Measurements from ENCODE around the gene CACNA1C.

CACNA1C gene

DNA sequence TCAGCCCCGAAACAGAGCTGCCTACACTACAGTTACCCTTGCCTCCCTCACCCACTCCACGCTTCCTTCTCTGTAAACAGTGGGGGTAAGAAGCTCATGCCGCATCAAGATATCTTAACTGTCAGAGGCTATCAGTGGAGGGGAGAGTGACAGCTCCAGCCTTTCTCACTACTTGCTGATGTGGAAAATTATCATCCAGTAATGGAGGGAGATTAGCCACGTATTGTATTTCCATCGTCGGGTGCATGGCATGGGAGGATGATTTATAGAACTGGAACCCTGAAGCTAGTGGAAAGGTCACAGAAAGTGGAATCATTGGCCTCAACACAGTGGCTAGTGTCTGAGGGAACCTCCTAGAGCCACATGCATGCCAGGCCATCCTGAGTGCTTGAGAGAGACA, 471.1 kb downstream of the CACNA1C start:
- no peak for DNase-seq (ENCODE audit: low spot score)

DNA sequence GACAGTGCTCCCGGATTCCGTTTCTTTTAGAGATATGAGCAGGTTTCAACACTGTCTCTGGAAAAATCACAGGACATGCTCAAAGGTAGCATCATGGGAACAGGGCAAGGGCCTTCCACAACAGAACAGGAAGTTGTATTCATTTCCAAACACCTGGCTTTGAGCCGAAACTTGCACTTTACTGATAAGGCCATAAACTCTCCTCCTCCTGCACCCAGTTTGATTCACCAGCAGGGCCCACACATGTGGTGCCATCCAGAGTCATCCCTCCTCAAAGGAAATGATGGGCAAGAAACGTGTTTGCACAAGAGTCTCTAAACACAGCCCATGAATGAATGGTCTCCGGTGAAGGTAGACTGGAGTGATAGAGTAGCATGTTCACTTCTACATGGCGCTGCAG, 473.6 kb downstream of the CACNA1C start:
- DNase-seq (ENCODE audit: low spot score) = no peak

DNA sequence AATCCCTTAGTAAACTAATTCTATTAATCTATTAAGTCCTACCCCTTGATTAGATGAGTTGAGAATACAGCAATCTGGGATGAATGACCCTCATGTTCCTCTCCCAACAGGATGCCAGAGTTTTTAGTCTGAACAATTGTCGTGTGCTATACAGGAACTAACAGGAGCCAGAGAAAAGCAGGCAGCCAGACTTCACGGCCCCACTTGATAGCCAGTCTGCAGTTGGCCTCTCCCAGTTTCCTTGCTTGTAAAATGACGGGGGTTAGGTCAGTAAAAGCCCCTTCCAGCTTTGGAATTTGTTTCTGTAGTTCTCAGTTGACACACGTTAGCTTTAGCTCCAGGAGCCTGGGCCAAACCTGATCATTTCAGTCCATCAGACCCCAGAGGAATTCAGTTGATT, 475.2 kb downstream of the CACNA1C start:
- no peak for DNase-seq (ENCODE audit: low spot score)

DNA sequence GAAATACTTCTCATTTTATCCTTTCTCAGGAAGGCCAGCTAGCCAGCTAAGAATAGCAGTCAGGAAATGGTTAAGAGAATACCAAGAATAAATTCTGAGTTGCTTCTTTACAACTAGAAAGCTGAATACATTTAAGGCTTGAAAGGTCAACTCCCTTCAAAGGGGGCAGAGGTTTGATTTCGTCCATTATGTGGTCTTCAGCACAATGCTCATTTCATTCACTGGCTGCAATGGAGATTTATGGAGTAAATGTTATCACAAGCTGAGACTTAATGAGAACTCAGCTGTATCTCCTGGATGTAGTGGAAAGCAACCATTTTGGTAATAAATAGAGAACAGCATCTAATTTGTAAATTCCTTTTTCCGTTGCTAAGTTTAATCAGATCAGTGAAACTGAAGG, 477.0 kb downstream of the CACNA1C start:
- no peak for DNase-seq (ENCODE audit: low spot score)

DNA sequence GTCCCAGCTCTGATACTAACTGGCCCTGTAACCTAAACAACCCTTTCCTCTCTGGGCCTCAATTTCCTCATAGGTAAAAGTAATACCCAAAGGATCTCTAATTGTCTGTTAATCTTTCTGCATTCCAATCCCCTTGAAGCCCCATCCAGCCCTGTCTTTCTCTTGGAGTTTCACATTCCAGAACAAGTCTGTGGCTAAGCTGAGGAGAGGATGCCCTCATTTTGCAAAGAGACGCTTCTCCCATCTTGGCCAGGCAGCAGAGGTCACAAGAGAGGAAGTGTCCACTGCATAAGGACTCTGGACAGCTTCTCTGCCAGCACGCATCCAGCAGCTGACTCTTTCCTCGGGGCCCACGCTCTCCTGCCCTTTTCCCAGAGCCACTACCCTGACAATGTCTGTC, 478.6 kb downstream of the CACNA1C start:
- no peak for DNase-seq (ENCODE audit: low spot score)

DNA sequence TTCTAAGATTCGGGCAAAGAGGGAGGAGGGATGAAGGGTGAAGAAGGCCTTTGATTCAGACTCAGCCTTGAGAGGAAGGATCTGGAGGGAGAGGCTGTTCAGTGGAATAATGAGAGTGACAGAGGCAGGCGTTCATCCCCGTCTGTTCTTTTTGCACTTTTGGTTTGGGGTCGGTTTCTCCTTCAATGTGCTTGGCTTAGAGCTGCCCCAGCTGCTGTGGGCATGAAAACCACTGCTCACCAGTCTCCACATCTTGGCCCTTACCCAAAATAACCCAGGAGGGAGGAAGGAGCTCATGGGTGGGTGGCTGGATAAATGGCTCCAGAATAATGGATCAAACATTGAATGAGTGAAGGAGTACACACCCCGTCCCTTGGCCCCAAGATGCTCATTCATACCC, 480.2 kb downstream of the CACNA1C start:
- DNase-seq (ENCODE audit: low spot score) = no peak

DNA sequence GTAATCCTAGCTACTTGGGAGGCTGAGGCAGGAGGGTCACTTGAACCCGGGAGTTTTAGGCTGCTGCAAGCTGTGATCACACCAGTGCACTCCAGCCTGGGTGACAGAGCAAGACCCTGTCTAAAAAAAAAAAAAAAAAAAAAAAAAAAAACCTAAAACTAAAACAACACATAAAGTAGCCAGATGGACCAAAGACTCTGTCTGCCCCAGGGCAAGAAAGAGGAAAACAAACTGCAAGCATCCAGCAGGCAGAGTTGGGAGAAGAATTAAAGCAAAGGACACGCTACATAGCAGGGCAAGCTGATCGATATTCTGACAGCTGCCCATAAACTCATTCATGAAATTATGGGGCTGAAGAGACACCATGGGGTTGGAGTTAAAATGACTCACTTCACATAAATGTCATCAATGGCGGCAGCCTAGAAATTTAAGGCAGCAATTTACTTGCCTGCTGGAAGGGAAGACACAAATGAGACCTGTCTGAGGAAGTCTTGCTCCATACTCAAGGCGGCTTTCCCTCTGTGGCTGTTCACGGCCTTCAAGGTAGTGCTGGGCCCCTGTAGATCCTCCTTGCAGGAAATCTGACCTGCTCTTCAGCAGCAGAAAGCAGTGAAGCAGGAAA, 482.9 kb downstream of the CACNA1C start:
- DNase-seq (ENCODE audit: low spot score) = no peak

DNA sequence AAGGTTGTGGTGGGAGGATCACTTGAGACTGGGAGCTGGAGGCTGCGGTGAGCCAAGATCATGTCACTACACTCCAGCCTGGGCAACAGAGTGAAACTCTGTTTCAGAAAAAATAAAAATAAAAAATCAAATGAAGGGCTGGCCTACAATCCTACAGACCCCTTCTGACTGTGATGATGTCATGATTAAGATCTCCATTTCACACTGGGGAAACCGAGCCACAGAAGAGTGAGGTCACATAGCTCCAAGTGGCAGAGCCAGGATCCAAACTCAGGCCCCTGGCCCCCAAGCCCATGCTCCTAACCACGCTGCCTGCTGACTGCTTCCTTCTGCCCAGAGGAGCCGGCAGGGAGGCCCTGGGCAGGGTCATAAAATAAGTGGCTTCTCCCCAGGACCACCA, 483.9 kb downstream of the CACNA1C start:
- DNase-seq (ENCODE audit: low spot score) = no peak

DNA sequence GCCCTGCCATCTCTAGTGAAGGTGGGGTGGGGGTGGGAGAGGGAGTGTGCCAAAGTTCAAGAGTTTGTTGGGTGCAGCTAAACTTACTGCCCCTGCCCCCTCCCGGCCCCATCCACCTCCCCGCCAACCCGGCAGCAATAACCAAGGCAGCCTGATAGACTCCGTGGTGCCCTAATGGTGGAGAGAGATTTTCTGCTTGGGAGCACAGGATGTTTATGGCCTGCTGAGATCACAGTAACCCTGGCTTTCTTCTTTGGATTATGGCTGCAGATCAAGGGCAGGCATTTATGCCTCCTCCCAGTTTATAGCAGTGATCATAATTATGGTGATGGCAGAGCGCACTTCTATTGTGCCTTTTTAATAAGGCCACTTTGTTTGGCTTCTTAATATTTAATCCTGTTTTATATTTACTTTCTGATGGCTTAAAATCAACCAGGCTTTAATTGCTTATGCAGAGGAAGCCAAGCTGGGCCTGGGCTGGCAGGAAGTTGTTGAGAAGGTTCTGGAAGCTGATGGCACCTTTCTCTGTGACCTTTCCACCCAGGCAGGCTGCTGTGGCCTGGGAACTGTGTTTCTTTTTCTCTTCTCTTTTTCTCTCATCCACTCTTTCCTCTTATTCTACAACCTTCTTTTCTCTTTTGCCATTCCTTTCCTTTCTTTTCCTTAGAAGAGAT, 485.2 kb downstream of the CACNA1C start:
- no peak for DNase-seq (ENCODE audit: low spot score)

DNA sequence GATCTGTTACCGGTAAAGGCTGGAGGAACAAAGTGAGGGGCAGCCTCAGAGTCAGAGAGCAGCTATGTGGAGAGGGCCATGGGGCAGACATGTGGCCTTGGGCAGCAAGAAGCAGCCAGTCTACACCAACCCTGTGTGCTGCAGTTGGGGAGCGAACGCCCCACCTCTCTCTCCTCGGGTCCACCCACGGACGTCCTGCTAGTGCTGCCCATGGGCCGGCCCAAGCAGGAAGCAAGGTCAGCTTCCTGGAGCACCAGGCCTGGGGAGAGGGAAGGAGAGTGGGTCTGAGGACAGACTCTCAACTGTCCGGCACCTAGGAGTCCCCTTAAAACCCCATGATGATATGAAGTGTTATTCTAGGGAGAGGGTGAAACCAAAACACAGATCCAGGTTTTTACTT, 487.2 kb downstream of the CACNA1C start:
- DNase-seq (ENCODE audit: low spot score) = no peak

DNA sequence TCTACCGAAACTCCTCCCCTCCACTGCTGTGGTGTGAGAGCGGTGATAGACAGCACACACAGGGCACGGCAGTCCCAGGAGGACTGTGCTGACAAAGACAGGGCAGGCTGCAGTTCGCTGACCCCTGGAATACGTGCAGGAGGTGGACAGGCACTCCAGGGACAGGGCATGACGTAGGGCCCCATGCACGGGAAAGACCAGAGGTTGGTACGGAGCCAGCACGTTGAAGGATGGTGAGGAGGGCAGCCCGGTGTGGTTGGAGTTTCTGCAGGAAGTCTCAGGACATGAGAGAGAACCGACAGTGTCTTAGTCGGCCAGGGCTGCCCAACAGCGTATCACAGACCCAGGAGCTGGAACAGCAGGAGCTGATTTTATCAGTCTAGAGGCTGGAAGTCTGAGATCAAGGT, 487.8 kb downstream of the CACNA1C start:
- DNase-seq (ENCODE audit: low spot score) = no peak

DNA sequence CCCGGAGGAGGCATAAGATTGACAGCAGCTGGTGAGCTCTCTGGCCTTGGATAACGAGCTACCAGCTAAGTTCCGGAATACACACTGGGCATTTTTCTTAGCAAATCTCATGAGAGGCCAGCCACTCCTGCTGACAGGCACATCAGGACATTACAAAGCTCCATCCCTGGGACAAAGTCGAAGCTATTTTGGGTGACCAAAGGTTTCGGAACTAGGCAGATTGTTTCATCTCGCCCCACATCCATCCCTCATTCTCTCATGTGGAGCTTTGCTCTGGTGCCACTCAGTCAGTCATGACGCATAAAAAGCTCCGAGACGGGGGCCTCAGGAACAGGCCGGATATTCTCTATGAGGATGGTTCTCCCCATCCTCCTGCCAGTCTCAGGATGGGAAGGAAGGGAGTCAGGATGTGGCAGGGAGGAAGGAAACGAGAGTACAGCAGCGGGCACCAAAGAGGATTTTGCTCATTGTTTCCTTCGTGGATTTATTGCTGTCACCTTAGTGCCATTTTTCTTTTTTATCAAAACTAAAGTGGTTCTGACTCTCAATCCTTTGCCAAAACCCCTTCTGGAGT, 488.9 kb downstream of the CACNA1C start:
- no peak for DNase-seq (ENCODE audit: low spot score)

DNA sequence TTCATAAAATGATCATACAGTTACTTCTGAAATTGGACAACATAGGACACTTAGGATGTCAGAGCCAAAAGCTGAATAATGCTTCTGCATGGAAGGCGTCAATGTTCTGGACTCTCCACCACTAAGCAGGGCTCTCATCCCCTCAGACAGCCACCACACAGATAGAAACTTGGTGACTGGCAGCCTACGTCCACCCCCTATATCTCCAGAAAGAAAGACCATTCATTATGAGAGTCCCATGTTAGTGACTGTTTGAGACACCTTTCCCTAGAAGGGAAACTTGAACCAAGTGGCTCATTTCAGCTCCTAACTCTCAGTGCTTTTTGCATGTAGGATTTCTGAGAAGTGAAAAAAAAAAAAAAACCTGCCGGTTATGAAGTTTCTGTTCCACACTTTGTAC, 491.0 kb downstream of the CACNA1C start:
- DNase-seq (ENCODE audit: low spot score) = no peak

DNA sequence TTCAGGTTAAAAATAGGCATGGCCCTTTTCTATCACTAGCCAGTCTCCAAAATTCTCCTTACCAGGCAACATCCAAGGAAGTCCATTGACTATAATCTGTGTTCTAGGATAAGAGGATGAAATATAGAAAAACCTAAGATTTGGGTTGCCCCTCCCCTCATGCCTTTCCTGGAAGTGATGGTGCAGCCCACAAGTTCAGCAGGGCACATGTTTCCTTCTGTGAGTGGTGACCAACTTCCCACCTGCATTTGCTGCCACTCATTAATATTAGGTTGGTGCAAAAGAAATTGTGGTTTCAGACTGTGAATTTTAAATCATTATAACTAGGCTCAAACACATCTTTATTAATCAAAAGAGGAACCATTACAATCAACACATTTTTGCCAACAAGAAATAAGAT, 491.4 kb downstream of the CACNA1C start:
- DNase-seq (ENCODE audit: low spot score) = no peak

DNA sequence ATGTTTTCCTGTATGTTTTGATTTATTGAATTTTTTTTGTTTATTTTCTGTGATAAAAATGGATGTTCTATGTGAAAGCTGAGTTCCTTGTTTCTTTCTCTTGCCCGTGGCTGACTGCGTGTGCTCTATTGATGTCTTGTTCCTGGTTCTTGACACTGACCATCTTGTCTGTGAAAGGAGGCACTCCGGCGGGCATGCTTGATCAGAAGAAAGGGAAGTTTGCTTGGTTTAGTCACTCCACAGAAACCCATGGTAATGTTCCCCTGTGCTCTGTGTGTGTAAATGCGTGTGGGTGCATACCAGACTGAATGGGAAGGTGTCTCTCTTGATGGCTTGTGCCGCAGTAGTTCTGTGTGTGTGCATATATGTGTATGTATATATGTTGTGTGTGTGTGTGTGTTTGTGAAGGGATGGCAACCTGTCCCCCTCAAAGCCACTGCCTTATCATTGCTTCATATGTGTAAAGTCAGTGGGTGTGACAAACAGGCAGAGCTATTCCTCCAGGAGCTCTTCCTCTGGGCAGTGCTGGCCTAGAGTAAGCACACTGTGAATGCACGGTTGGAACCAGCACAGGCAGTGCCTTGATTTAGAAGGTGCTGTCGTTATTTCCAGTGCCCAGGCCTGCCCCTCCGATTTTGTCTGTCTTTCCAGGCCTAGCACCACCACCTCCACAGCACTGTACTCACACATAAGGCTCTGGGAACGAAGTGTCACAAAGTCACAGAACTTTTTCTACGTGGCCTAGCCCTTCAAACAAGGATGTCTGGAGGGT, 494.7 kb downstream of the CACNA1C start:
- no peak for DNase-seq (ENCODE audit: low spot score)

DNA sequence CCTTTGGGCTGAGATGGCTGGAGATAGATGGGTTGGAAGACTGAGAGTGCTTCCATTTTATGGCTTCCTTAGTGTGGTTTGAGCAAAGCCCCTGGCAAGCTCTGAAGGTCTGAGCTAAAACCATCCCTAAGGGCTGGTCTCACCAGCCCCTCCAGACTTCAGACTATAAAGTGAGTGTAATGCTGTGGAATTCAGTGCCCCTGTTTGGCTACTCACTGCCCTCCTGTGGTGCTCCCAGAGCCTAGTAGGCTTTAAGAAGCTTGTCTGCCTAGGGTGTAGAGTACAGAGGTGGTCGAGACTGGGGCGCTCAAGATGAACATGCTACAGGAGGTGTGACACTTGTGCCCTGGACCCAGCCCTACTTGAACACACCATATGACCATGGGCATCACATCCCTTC, 495.3 kb downstream of the CACNA1C start:
- no peak for DNase-seq (ENCODE audit: low spot score)

DNA sequence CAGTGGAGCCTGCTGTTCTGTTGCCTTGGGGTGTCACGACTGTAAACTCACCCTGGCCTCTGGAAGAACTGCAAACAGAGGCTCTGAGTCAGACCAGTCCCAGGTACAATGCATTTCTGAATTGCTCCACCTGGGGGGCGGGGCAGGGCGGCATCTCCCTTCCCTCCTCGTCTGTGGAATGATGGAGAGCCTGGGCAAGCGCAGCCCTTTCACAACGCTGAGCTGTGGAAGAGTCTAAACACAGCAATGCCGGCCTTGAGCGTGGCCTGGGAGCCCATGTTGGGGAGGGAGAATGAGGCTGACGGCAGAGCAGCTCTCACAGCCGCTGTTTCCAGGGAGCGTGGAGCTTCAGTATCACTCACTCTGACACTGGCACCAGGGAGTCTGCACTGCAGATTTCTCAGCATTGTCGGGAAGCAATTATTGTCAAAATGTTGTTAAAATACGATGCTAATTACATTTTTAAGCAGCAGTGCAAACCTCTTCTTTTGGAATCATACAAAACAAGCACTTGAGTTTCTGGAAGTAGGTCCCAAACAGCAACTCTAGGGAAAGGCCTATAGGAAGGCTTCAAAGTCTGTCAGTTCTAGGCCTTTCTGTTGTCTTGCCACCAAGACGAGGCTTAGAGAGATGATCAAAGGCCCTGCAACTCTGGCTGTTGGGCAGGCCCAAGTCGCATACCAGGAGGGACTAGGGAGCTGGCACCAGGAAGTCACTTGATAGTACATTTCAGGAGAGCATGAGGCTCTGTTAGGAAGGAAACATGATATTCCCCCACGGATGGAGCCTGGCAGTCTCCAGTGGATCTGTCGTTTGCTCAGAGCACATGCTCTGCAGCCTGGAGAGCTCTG, 498.0 kb downstream of the CACNA1C start:
- no peak for DNase-seq (ENCODE audit: low spot score)

DNA sequence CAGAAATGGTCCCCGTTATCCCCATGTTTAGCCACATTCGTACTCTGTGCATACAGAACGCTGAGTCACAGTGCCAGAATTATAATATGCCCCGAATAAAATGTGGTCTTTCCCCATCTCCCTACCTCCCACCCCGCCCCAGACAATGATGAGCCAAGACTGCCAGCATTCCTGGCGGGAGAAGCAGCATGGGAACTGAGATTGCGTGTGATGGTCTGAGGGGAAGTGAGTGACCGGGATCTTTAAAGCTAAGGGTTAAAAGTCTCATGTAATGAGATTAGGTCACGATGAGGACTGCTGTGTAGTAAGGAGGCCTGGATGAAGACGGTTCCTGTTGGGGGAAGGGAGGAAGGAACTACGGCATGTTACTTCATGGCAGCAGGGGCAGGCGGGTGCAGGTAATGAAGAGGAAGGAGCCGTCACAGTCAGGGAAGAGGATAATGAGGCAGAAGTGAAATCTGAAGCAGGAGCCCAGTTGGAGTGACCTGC, 498.7 kb downstream of the CACNA1C start:
- no peak for DNase-seq (ENCODE audit: low spot score)

DNA sequence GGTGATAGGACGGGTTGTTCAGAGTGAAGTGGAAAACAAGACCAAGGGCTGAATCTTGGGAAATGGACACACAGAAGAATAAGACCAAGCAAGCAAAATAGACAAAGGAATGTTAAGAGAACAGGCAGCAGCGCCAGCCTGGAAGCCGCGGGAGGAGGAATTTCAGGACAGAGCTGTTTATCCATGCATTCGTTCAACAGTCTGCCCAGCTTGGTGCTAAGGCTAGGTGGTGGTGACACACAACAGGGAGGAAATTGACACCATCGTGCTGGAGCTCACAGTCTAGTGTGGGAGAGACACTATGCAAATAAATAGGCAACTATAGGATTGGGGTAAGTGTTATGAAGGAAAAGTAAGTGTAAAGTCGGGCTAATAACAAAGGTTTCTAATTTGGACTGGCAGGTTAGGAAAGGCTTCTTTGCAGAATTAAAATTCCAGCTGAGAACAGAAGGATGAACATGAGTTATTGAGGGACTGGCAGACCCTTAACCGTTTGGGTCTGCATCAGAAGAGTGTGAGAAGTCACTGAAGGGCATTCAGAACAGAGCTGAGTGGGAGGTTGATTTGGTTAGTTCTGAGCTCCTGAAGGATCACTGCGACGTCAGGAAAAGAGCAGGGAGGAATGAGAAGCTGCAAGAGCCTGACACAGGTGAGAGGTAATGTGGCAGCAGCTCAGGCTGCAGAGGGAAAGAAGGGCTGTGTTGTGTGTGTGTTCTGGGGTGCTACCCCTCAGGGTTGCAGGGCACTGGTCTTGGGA, 499.4 kb downstream of the CACNA1C start:
- no peak for DNase-seq (ENCODE audit: low spot score)

DNA sequence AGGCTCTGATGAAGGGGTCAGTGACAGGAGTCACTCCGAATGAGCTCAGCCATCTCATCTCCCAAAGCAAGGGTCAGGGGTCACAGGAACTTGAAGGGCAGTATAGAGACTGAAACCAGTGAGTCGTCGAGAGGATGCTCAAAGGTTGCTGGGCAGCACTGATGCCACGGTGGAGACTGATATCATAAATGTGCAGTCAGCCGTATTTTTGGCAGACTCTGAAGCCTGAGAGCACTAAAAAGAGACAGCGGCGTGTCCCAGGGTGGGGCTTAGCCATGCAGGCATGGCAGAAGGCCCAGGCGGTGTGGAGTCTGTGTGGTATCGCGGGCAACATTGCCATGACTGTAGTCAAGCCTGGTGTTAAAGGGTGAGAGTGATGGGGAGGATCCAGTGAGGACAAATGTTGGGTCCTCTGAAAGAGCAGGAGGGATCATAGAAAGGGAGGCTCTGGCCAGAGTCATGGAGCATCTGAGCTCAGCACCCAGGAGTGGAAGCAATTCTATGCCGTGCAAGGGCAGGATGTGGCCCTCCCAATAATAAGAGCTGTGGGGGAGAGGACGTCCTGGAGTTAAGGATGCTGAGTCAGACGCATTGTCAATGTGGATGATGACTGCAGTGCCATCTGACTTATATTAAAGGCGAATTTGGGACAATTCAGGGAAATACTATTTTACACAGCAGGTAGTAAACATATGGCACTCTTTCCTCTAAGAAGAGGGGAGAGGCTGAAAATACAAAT, 500.8 kb downstream of the CACNA1C start:
- no peak for DNase-seq (ENCODE audit: low spot score)

All from germinal center (tissue), 1 donor.